ENCODE measurements around the gene NDUFA13. TPM values are rescaled to one million over a fixed set of nuclear protein-coding genes. Genes with fewer than 3 reads are reported as not detected.

The NDUFA13 gene
- total RNA-seq, 1 experiment from 2014 or later: 489 TPM

- Histone ChIP-seq H3K79me2 (ENCODE audit: insufficient read depth, low read length) (no peaks in the 10 kb centered on the region), H3K79me1 (ENCODE audit: insufficient read depth, low read depth, low read length, poor library complexity, severe bottlenecking) (no peaks in the 10 kb centered on the region), H3K23me2 (ENCODE audit: insufficient read length, low read depth, low read length, poor library complexity, severe bottlenecking) (peaks cover 14% of the 10 kb centered on the region), H2BK120ac (ENCODE audit: low read depth, low read length, poor library complexity, severe bottlenecking) (no peak overlapping the region), H2AFZ (ENCODE audit: low read length) (no peak overlapping the region), H3K4ac (ENCODE audit: low read depth, low read length) (no peak overlapping the region), H3K18ac (ENCODE audit: insufficient read length, low read depth, low read length) (no peak overlapping the region), H2BK20ac (ENCODE audit: low read depth, low read length, poor library complexity, severe bottlenecking) (no peak overlapping the region), H3K4me1 (ENCODE audit: insufficient read depth, low read length) (no peaks in the 10 kb centered on the region), H4K20me1 (ENCODE audit: control insufficient read depth, insufficient read depth, insufficient read length) (no peaks in the 10 kb centered on the region), H3K9ac (ENCODE audit: extremely low read depth, insufficient read length, low read length) (no peak overlapping the region), H3K23ac (ENCODE audit: insufficient read length, low read depth, low read length) (no peak overlapping the region), H2AK5ac (ENCODE audit: insufficient read length, low read length) (no peak overlapping the region), H3K14ac (ENCODE audit: insufficient read depth, low read length) (no peak overlapping the region), H3K56ac (ENCODE audit: insufficient read length, low read depth, low read length) (no peak overlapping the region), H4K91ac (ENCODE audit: insufficient read length, low read depth, low read length) (no peak overlapping the region), H3K9me3 (ENCODE audit: control insufficient read depth, low read depth, low read length) (no peaks in the 10 kb centered on the region), H4K5ac (ENCODE audit: insufficient read length, low read depth, low read length) (no peak overlapping the region), H3T11ph (ENCODE audit: low read length) (no peak overlapping the region), H2BK5ac (ENCODE audit: insufficient read length, low read length) (no peak overlapping the region), H3K4me2 (ENCODE audit: insufficient read depth, insufficient read length, low read length) (no peak overlapping the region), H2BK12ac (ENCODE audit: insufficient read length, low read depth, low read length) (no peak overlapping the region), H3K27me3 (ENCODE audit: insufficient read depth, low read length) (peaks cover 2% of the 10 kb centered on the region; the same call in 1 of the 2 replicates), H3K27ac (ENCODE audit: insufficient read length, low read depth, low read length) (no peak overlapping the region), H2BK15ac (ENCODE audit: low read depth, low read length) (no peak overlapping the region), H4K8ac (replicated peaks; ENCODE audit: insufficient read length, low read depth, low read length) (no peak overlapping the region)
- DNase-seq: peak; percentile 53
- Mint-ChIP-seq H3K9me3 (no peaks in the 10 kb centered on the region; a peak in 1 of 5 replicates), H3K27me3 (ENCODE audit: low read depth) (peaks cover 25% of the 10 kb centered on the region), H3K4me3 (no peak overlapping the region), H3K4me1 (peaks cover 7 to 15% of the 10 kb centered on the region in 2 experiments), H3K27ac (no peak overlapping the region), H3K36me3 (ENCODE audit: insufficient read depth in 1 of 3, low read depth in 3 of 3) (peaks cover 2 to 4% (median 2%) of the 10 kb centered on the region in 3 experiments; a peak in 4 of 7 replicates)
- no peak for TF ChIP-seq CTCF (conservative IDR thresholded peaks at IDR 0.05)
- no CpG with 5 or more reads among the region's 19 CpGs for WGBS (ENCODE audit: extremely low coverage, insufficient read length, low lambda C conversion rate)
Measured at GRCh38 chr19:19539698-19540063, 23.7 kb downstream of the NDUFA13 start.

All from H9 (cell line).